ENCODE measurements around the gene TMCO2. TPM values are rescaled to one million over a fixed set of nuclear protein-coding genes. Genes with fewer than 3 reads are reported as not detected.

The TMCO2 gene
- total RNA-seq, 2 donors from 2014 or later = not detected

DNA sequence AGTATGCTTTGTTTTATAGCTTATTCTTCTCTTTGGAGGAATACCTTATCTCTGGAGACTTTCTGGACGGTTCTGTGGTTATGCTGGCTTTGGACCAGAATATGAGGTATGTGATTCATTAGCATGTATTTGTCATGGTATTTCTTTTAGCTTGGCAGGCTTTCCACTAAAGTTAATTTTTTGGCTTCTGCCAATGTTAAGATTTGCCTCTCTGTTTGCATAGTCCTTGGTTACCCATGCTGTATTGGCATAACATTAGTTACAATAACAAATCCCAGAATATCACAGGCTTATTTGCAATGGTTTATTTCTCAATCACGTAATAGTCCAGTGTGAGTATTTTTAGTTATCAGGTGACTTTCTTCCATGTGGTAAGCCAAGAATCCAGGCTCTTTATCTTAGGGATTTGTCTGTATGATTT, 20.0 kb downstream of the TMCO2 start:
- Histone ChIP-seq H3K4me3 (no peak overlapping the region), H3K36me3 (replicated peaks in 1 of 2; ENCODE audit: insufficient read depth in 1 of 2, low read depth in 2 of 2) (no peaks in the 10 kb centered on the region), H3K27me3 (no peaks in the 10 kb centered on the region), H3K9me3 (no peaks in the 10 kb centered on the region), H3K27ac (peak overlapping the region; percentile 25 to 90 (median 85)), H3K4me1 (peaks cover 22% of the 10 kb centered on the region)
- peak; percentile 51 to 72 (median 59) for DNase-seq
- peak; percentile 98 for ATAC-seq
- intact Hi-C loops (cut with DNase I) = no loop called here
- WGBS, 2 donors = 14 to 20% methylated on average over 2 of the region's 2 CpGs
- TF ChIP-seq, protein P1, sequence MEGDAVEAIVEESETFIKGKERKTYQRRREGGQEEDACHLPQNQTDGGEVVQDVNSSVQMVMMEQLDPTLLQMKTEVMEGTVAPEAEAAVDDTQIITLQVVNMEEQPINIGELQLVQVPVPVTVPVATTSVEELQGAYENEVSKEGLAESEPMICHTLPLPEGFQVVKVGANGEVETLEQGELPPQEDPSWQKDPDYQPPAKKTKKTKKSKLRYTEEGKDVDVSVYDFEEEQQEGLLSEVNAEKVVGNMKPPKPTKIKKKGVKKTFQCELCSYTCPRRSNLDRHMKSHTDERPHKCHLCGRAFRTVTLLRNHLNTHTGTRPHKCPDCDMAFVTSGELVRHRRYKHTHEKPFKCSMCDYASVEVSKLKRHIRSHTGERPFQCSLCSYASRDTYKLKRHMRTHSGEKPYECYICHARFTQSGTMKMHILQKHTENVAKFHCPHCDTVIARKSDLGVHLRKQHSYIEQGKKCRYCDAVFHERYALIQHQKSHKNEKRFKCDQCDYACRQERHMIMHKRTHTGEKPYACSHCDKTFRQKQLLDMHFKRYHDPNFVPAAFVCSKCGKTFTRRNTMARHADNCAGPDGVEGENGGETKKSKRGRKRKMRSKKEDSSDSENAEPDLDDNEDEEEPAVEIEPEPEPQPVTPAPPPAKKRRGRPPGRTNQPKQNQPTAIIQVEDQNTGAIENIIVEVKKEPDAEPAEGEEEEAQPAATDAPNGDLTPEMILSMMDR (IDR thresholded peaks at IDR 0.05) = peak in 1 of 7 experiments; percentile 8
- TF ChIP-seq POLR2A (IDR thresholded peaks at IDR 0.05) = no peak

GRCh38 chr1:40268211-40268610, 20.5 kb downstream of the TMCO2 start:
- no peaks in the 10 kb centered on the region for H3K9me3 ChIP-seq
- intact Hi-C loops (cut with DNase I) = no loop called here
- H3K36me3 ChIP-seq (replicated peaks in 1 of 2; ENCODE audit: insufficient read depth in 1 of 2, low read depth in 2 of 2) = no peaks in the 10 kb centered on the region
- peaks cover 26% of the 10 kb centered on the region for H3K4me1 ChIP-seq
- H3K4me3 ChIP-seq = no peak overlapping the region
- DNase-seq (no peak), ATAC-seq (no peak)
- H3K27me3 ChIP-seq = no peaks in the 10 kb centered on the region
- peak overlapping the region; percentile 25 to 90 (median 85) for H3K27ac ChIP-seq
- TF ChIP-seq POLR2A (IDR thresholded peaks at IDR 0.05) = no peak
- TF ChIP-seq, protein P1 (IDR thresholded peaks at IDR 0.05) = no peak

- ATAC-seq (no peak), DNase-seq (no peak)
- H3K9me3 ChIP-seq = no peaks in the 10 kb centered on the region
- TF ChIP-seq, protein P1 (IDR thresholded peaks at IDR 0.05) = no peak
- TF ChIP-seq POLR2A (IDR thresholded peaks at IDR 0.05) = no peak
- no peak overlapping the region for H3K4me3 ChIP-seq
- H3K36me3 ChIP-seq (replicated peaks in 1 of 2; ENCODE audit: insufficient read depth in 1 of 2, low read depth in 2 of 2) = no peaks in the 10 kb centered on the region
- peaks cover 31% of the 10 kb centered on the region for H3K4me1 ChIP-seq
- H3K27me3 ChIP-seq = no peaks in the 10 kb centered on the region
- WGBS, 2 donors = 63 to 90% methylated on average over 3 of the region's 3 CpGs
- intact Hi-C loops (cut with DNase I) = no loop called here
- H3K27ac ChIP-seq = no peak overlapping the region
Measured at GRCh38 chr1:40270152-40270834, 22.6 kb downstream of the TMCO2 start.

- peaks cover 18% of the 10 kb centered on the region for H3K4me1 ChIP-seq
- intact Hi-C loops (cut with DNase I) = no loop called here
- WGBS, 2 donors = 96 to 98% methylated on average over 3 of the region's 3 CpGs
- DNase-seq = no peak
- no peaks in the 10 kb centered on the region for H3K36me3 ChIP-seq (replicated peaks in 1 of 2; ENCODE audit: insufficient read depth in 1 of 2, low read depth in 2 of 2)
- no peaks in the 10 kb centered on the region for H3K27me3 ChIP-seq
- ATAC-seq = no peak
- H3K4me3 ChIP-seq = no peak overlapping the region
- H3K27ac ChIP-seq = peak overlapping the region in 1 of 4 donors; percentile 41
- H3K9me3 ChIP-seq = no peaks in the 10 kb centered on the region
- no peak for TF ChIP-seq POLR2A (IDR thresholded peaks at IDR 0.05)
- TF ChIP-seq, protein P1 (IDR thresholded peaks at IDR 0.05) = no peak
Measured at GRCh38 chr1:40272653-40273213, 25.0 kb downstream of the TMCO2 start.
